Mesenchymal stem cell (in vitro differentiated cells and primary cell): ENCODE data around the gene ERBB2.

Experiments used
- DNase-seq: peaks from one replicate; pipeline ENCODE4 v3.0.0-alpha.2; 2013
- H2AFZ ChIP-seq: one replicate; pipeline ENCODE4 v1.6.1; 2013; ENCODE audit warnings: low read depth, mild to moderate bottlenecking, control low read depth, inconsistent platforms, low read length, moderate library complexity
- H2AK5ac ChIP-seq: 2 replicates; pipeline ENCODE4 v1.6.1; 2013; ENCODE audit warnings: low read length, moderate library complexity, mild to moderate bottlenecking, inconsistent platforms; ENCODE audit not compliant: severe bottlenecking
- H2BK120ac ChIP-seq: one replicate; pipeline ENCODE4 v1.6.1; 2013; ENCODE audit warnings: low read depth, mild to moderate bottlenecking, inconsistent platforms, low read length, moderate library complexity
- H2BK12ac ChIP-seq, 2 experiments: one replicate each; pipeline ENCODE4 v1.6.1; 2013; ENCODE audit warnings: inconsistent platforms in 2 of 2, low read length in 2 of 2, mild to moderate bottlenecking in 2 of 2, moderate library complexity in 2 of 2, control low read depth in 1 of 2
- H2BK15ac ChIP-seq: one replicate; pipeline ENCODE4 v1.6.1; 2013; ENCODE audit warnings: mild to moderate bottlenecking, low read depth, inconsistent platforms; ENCODE audit not compliant: poor library complexity, severe bottlenecking
- H2BK5ac ChIP-seq: 2 replicates; pipeline ENCODE4 v1.6.1; 2013; ENCODE audit warnings: low read depth, mild to moderate bottlenecking, low read length, control low read depth, inconsistent platforms; ENCODE audit not compliant: poor library complexity, severe bottlenecking
- H3K14ac ChIP-seq, 2 experiments: one replicate each; pipeline ENCODE4 v1.6.1; 2013; ENCODE audit warnings: inconsistent platforms in 2 of 2, low read length in 2 of 2, control low read depth in 1 of 2, mild to moderate bottlenecking in 1 of 2, moderate library complexity in 1 of 2
- H3K18ac ChIP-seq, 2 experiments: one replicate each; pipeline ENCODE4 v1.6.1; 2013; ENCODE audit warnings: inconsistent platforms in 2 of 2, low read length in 2 of 2, control low read depth in 1 of 2, low read depth in 1 of 2, mild to moderate bottlenecking in 1 of 2
- H3K23ac ChIP-seq, 2 experiments: one replicate each; pipeline ENCODE4 v1.6.1; 2013; ENCODE audit warnings: inconsistent platforms in 2 of 2, low read length in 2 of 2, mild to moderate bottlenecking in 2 of 2, moderate library complexity in 2 of 2, control low read depth in 1 of 2
- H3K27ac ChIP-seq: 2 replicates; pipeline ENCODE4 v1.5.1; 2013; ENCODE audit warnings: mild to moderate bottlenecking, moderate library complexity, low read length, control low read depth, inconsistent platforms; ENCODE audit not compliant: poor library complexity, severe bottlenecking
- H3K27me3 ChIP-seq, 2 experiments: 2 replicates each; pipeline versions ENCODE4 v1.6.1 to v1.7.0; 2013; ENCODE audit warnings: low read length in 2 of 2, mild to moderate bottlenecking in 2 of 2, moderate library complexity in 2 of 2, control low read depth in 1 of 2, inconsistent platforms in 1 of 2; ENCODE audit not compliant: control insufficient read depth in 1 of 2, insufficient read depth in 1 of 2
- H3K36me3 ChIP-seq, 2 experiments: 2 replicates each; pipeline versions ENCODE4 v1.6.1 to v1.7.0; 2013; ENCODE audit warnings: low read length in 2 of 2, control low read depth in 1 of 2, inconsistent platforms in 1 of 2, low read depth in 1 of 2, mild to moderate bottlenecking in 1 of 2; ENCODE audit not compliant: insufficient read depth in 2 of 2, control insufficient read depth in 1 of 2
- H3K4ac ChIP-seq, 2 experiments: one replicate each; pipeline ENCODE4 v1.6.1; 2013; ENCODE audit warnings: inconsistent platforms in 2 of 2, low read length in 2 of 2, mild to moderate bottlenecking in 2 of 2, moderate library complexity in 2 of 2, control low read depth in 1 of 2, low read depth in 1 of 2
- H3K4me1 ChIP-seq: 2 replicates; pipeline ENCODE4 v1.6.1; 2013; ENCODE audit warnings: low read depth, low read length, control low read depth; ENCODE audit not compliant: control insufficient read depth, insufficient read depth
- H3K4me2 ChIP-seq: 2 replicates; pipeline ENCODE4 v1.6.1; 2013; ENCODE audit warnings: low read length, mild to moderate bottlenecking, inconsistent platforms; ENCODE audit not compliant: poor library complexity, severe bottlenecking
- H3K4me3 ChIP-seq, 2 experiments: 2 replicates each; pipeline versions ENCODE4 v1.5.1 to v1.7.0; 2013; ENCODE audit warnings: low read length in 2 of 2, mild to moderate bottlenecking in 2 of 2, control low read depth in 1 of 2, low read depth in 1 of 2; ENCODE audit not compliant: insufficient read depth in 1 of 2
- H3K79me1 ChIP-seq: replicated peaks from 2 replicates; pipeline ENCODE4 v1.6.1; 2013; ENCODE audit warnings: mild to moderate bottlenecking, control low read depth, low read length, inconsistent platforms; ENCODE audit not compliant: poor library complexity, severe bottlenecking
- H3K9ac ChIP-seq: 2 replicates; pipeline ENCODE4 v1.7.0; 2013; ENCODE audit warnings: mild to moderate bottlenecking, low read length, moderate library complexity
- H3K9me3 ChIP-seq: 2 replicates; pipeline ENCODE4 v1.7.0; 2013; ENCODE audit warnings: mild to moderate bottlenecking, low read length; ENCODE audit not compliant: control insufficient read depth
- H4K8ac ChIP-seq: one replicate; pipeline ENCODE4 v1.6.1; 2013; ENCODE audit warnings: inconsistent platforms, mild to moderate bottlenecking, low read length, moderate library complexity
- H4K91ac ChIP-seq: one replicate; pipeline ENCODE4 v1.6.1; 2013; ENCODE audit warnings: mild to moderate bottlenecking, low read length, inconsistent platforms
- WGBS: methylation state at CpG from one replicate; pipeline ENCODE4 v1.1.7; 2013; ENCODE audit warnings: mixed read lengths; 5-methylcytosine and 5-hydroxymethylcytosine counted together
- small RNA-seq: library from polyadenylated mRNA; stranded (forward); fragments of <200 nt; extraction: miRNeasy Mini kit (QIAGEN cat#:217004); gene quantifications from one replicate; pipeline ENCODE3, GENCODE V24; 2013; ENCODE audit warnings: low read depth

ERBB2 gene

DNA sequence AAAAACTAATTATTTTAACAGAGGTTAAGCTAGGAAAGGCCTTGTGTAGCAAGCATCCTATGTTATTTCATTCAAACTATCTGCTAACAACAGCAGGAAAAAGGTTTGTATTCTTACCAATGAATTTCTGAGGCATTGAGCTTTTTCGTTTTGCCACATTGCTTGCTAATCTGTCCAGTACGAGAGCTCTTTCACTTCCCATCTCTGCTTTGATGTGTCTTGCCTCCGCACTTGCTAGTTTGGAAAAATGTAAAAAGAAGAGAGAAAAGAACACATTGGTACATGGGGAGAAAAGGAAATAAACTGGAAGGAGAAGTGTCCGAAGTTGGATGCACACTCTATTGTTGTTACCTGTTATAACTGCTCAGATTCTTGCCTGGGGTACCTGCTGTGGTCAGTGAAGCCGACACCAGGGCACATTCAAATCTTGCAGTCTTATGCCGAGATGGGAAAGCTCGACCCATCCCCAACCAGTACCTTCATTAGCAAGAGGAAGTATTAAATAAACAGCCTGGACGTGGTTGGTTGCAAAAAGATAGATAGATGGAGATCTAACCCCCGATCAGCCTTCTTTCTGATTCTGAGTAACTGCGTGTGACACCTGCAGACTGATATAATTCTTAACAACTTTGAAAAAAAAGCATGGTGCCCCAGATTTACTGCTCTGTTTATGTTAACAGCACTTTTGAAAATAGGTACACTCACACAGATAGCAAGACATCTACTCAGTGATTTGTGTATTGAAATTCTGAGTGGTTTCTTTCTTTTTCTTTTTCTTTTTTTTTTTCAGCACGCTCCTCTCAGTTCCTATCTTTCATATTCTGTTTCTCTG lies 77.9 kb downstream of the ERBB2 start:
- no peak for DNase-seq
- H2BK12ac ChIP-seq = no peak overlapping the region
- H3K14ac ChIP-seq = no peak overlapping the region
- no peaks in the 10 kb centered on the region for H3K79me1 ChIP-seq
- H3K23ac ChIP-seq = no peak overlapping the region
- H3K4ac ChIP-seq = no peak overlapping the region
- no peaks in the 10 kb centered on the region for H3K4me1 ChIP-seq
- no peak overlapping the region for H2BK120ac ChIP-seq
- H3K4me3 ChIP-seq = no peak overlapping the region
- no peak overlapping the region for H2AFZ ChIP-seq
- no peak overlapping the region for H2BK5ac ChIP-seq
- no peak overlapping the region for H3K9ac ChIP-seq
- H3K36me3 ChIP-seq = no peaks in the 10 kb centered on the region
- H3K27ac ChIP-seq = no peak overlapping the region
- H3K27me3 ChIP-seq = peaks cover 19 to 83% of the 10 kb centered on the region in 2 experiments
- no peaks in the 10 kb centered on the region for H3K9me3 ChIP-seq
- H2AK5ac ChIP-seq = no peak overlapping the region
- WGBS = 71% methylated on average over 8 of the region's 11 CpGs
- no peak overlapping the region for H4K91ac ChIP-seq
- no peak overlapping the region for H3K4me2 ChIP-seq
- no peak overlapping the region for H2BK15ac ChIP-seq
- H4K8ac ChIP-seq = no peak overlapping the region
- no peak overlapping the region for H3K18ac ChIP-seq

Small RNA genes within 50 kb of the gene (small RNA-seq; reads per million reads assigned to genes)
- gene MIR4728 = 0.86 reads per million
